NCI-H128 (cell line): Measurements from ENCODE around the gene LRP3.

Experiments used
- DNase-seq: peaks from one replicate; lab custom pipeline; 2025; ENCODE audit not compliant: unreplicated experiment; lab: John Stamatoyannopoulos, UW

Gene LRP3

GRCh38 chr19:33235269-33235995, 41.3 kb downstream of the LRP3 start:
- DNase-seq, result peak; percentile 51

- DNase-seq, result no peak
These were observed 41.8 kb downstream of the LRP3 start for GRCh38 chr19:33235996-33236350.

- DNase-seq, result no peak
These were observed 42.7 kb downstream of the LRP3 start for GRCh38 chr19:33236696-33237390.

- no peak for DNase-seq
These were observed 44.5 kb downstream of the LRP3 start for GRCh38 chr19:33238481-33239149.

GRCh38 chr19:33239223-33239975, 45.3 kb downstream of the LRP3 start:
- no peak for DNase-seq

GRCh38 chr19:33240181-33240771, 46.1 kb downstream of the LRP3 start:
- no peak for DNase-seq

- DNase-seq, result no peak
These were observed 47.0 kb downstream of the LRP3 start for GRCh38 chr19:33241091-33241529.

GRCh38 chr19:33241530-33242101, 47.5 kb downstream of the LRP3 start:
- no peak for DNase-seq

- DNase-seq, result no peak
These were observed 48.0 kb downstream of the LRP3 start for GRCh38 chr19:33242131-33242530.

GRCh38 chr19:33242911-33243310, 48.8 kb downstream of the LRP3 start:
- no peak for DNase-seq

- no peak for DNase-seq
These were observed 52.0 kb downstream of the LRP3 start for GRCh38 chr19:33245948-33246708.

GRCh38 chr19:33246709-33247440, 52.7 kb downstream of the LRP3 start:
- DNase-seq, result no peak

- no peak for DNase-seq
These were observed 53.3 kb downstream of the LRP3 start for GRCh38 chr19:33247441-33247819.

GRCh38 chr19:33248104-33248503, 54.0 kb downstream of the LRP3 start:
- no peak for DNase-seq

- no peak for DNase-seq
These were observed 54.4 kb downstream of the LRP3 start for GRCh38 chr19:33248553-33248953.

- no peak for DNase-seq
These were observed 55.0 kb downstream of the LRP3 start for GRCh38 chr19:33248954-33249613.

GRCh38 chr19:33249740-33250366, 55.7 kb downstream of the LRP3 start:
- DNase-seq, result no peak

GRCh38 chr19:33250500-33250899, 56.4 kb downstream of the LRP3 start:
- DNase-seq, result no peak
